ENCODE data around the gene UNK. TPM values are rescaled to one million over a fixed set of nuclear protein-coding genes. Genes with fewer than 3 reads are reported as not detected.

The UNK gene
- total RNA-seq, 2 experiments from 2014 or later, result 33.7 to 36.1 TPM

DNA sequence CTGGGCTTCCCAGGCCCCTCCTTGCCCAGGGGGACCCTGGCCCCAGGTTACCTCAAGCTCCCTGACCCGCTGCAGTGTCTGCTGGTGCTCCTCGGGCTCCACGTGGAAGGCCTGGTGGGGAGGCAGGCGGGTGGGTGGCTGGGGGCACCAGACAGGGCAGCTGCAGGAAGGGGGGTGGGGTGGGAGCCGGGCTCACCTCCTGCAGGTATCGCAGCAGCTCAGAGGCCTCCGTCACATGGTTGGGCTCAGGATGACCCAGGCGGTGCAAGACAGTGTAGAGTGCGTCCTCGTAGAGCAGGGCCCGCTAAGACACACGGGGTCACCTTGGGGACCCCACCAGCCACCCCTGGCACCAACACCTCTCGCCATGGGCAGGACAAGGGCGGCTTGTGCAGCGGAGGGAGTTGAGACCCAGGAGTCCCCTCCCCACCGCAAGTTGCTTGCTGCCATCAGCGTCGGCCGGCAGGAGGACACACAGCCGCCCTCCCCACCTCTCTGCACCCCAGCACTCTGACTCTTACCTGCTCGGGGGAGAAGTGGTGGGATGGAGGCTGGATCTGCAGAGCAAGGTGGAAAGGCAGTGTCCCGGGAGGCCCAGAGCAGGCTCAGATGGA, 58.5 kb downstream of the UNK start:
- intact Hi-C loops (cut with DNase I, micrococcal nuclease), result loop anchor here in 1 of 2 experiments (5.0 kb wide), 1 partner anchor 34 kb away; the partner anchor contains the start of gene TRIM47
- peak; percentile 48 for ATAC-seq (ENCODE audit: poor library complexity)
- H3K4me1 Mint-ChIP-seq (ENCODE audit: low read depth), result peaks cover 17% of the 10 kb centered on the region
- POLR2A ChIA-PET, result interaction anchor here (1.0 to 4.5 kb wide), 14 partner anchors 8 to 90 kb away, joined by 3 to 125 read pairs (median 12); partner anchors contain the start of genes GALK1, TRIM65, UNK and WBP2
- Histone ChIP-seq H3K4me1 (ENCODE audit: insufficient read depth, low read length) (peaks cover 56% of the 10 kb centered on the region), H3K9me3 (ENCODE audit: control insufficient read depth in 1 of 2, insufficient read depth in 1 of 2, low read length in 2 of 2) (no peaks in the 10 kb centered on the region), H3K36me3 (ENCODE audit: insufficient read depth, low read length) (peaks cover 57% of the 10 kb centered on the region), H3K27ac (ENCODE audit: low read depth in 1 of 2, low read length in 2 of 2) (peak overlapping the region; percentile 94 to 95), H3K4me3 (ENCODE audit: low read length) (peak overlapping the region; percentile 81), H3K27me3 (ENCODE audit: control insufficient read depth in 1 of 2, insufficient read depth in 2 of 2, low read length in 2 of 2) (no peaks in the 10 kb centered on the region)
- no peaks in the 10 kb centered on the region for H3K27me3 Mint-ChIP-seq
- peak in 7 of 14 experiments; percentile 24 to 73 (median 52) for DNase-seq
- peaks cover 77% of the 10 kb centered on the region for H3K36me3 Mint-ChIP-seq (ENCODE audit: low read depth)
- TF ChIP-seq, protein P1, sequence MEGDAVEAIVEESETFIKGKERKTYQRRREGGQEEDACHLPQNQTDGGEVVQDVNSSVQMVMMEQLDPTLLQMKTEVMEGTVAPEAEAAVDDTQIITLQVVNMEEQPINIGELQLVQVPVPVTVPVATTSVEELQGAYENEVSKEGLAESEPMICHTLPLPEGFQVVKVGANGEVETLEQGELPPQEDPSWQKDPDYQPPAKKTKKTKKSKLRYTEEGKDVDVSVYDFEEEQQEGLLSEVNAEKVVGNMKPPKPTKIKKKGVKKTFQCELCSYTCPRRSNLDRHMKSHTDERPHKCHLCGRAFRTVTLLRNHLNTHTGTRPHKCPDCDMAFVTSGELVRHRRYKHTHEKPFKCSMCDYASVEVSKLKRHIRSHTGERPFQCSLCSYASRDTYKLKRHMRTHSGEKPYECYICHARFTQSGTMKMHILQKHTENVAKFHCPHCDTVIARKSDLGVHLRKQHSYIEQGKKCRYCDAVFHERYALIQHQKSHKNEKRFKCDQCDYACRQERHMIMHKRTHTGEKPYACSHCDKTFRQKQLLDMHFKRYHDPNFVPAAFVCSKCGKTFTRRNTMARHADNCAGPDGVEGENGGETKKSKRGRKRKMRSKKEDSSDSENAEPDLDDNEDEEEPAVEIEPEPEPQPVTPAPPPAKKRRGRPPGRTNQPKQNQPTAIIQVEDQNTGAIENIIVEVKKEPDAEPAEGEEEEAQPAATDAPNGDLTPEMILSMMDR (IDR thresholded peaks at IDR 0.05), result peak; percentile 43
- no peaks in the 10 kb centered on the region for H3K9me3 Mint-ChIP-seq
- H3K27ac Mint-ChIP-seq, result peak overlapping the region; percentile 92
- CTCF ChIA-PET, result interaction anchor here (0.7 to 2.1 kb wide), 4 partner anchors 13 to 53 kb away, joined by 3 to 8 read pairs (median 4); partner anchors contain the start of genes TRIM65 and WBP2
- H3K4me3 Mint-ChIP-seq, result peak overlapping the region; percentile 96

DNA sequence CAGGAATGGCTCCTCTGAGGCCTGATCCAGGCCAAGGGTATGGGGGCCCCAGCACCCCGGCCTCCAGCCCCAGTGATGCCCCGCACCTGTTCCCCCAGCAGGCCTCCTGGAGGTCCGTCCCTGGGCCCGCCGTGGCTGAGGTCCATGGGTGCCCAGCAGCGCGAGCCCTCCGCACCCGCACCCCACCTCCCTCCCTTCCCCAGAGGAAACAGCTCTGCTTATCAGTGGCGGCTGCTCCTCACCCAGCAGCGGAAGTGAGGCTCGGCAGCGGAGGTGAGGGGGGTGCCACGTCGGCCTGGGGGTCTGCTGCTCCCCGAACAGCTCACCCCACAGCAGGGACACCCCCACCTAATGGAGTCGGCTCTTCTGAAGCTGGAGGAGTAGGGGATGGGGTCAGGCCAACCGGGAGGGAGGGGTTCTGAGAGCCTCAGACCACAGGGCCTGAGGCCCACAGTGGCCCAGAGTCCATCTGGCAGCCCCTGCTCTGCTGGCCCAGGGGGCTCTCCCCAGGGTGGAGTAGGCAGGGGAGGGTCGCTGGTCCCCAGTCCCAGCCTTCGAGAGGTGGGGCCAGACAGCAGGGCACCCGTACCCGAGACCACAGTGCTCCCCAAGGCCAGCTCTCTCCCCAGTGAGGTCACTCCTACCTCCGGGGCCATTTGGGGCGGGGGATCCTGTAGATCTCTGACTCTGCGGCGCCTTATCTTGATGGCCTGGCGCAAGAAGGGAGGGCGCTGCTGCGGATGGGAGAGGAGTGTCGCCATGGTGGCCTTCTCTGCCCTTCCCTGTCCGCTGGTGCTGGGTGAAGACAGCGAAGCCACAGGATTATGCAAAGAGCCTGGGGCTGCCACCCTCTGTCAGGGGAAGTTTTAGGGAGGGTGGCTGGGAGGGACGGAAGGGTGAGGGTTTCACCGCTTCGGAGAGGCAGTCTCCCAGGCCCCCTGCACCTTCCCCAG, 59.2 kb downstream of the UNK start, which contains the start of gene UNC13D:
UNC13D (minus strand) TSS at position 828 of the 953 bp plus-strand sequence; CDS start at position 761, 67 bp downstream.
- ATAC-seq (ENCODE audit: poor library complexity) (peak; percentile 77), DNase-seq (peak; percentile 47 to 82 (median 66))
- intact Hi-C loops (cut with DNase I, micrococcal nuclease), result loop anchor here in 1 of 2 experiments (5.0 kb wide), 1 partner anchor 33 kb away; the partner anchor contains the start of gene TRIM47
- peak within 1 kb of the TSS; percentile 94 to 95 for H3K27ac ChIP-seq (ENCODE audit: low read depth in 1 of 2, low read length in 2 of 2)
- H3K4me1 ChIP-seq (ENCODE audit: insufficient read depth, low read length), result peaks cover 64% of the 10 kb centered on the region
- Mint-ChIP-seq H3K9me3 (no peaks in the 10 kb centered on the region), H3K4me3 (peak within 1 kb of the TSS; percentile 96), H3K27ac (peak within 1 kb of the TSS; percentile 92), H3K4me1 (ENCODE audit: low read depth) (peaks cover 25% of the 10 kb centered on the region), H3K27me3 (no peaks in the 10 kb centered on the region), H3K36me3 (ENCODE audit: low read depth) (peaks cover 77% of the 10 kb centered on the region)
- H3K27me3 ChIP-seq (ENCODE audit: control insufficient read depth in 1 of 2, insufficient read depth in 2 of 2, low read length in 2 of 2), result no peaks in the 10 kb centered on the region
- H3K9me3 ChIP-seq (ENCODE audit: control insufficient read depth in 1 of 2, insufficient read depth in 1 of 2, low read length in 2 of 2), result no peaks in the 10 kb centered on the region
- ChIA-PET POLR2A (interaction anchor here (0.7 to 4.5 kb wide), 17 partner anchors 9 to 91 kb away, joined by 3 to 125 read pairs (median 7); partner anchors contain the start of genes GALK1, TRIM65, UNK and WBP2), CTCF (interaction anchor here (0.7 to 2.1 kb wide), 6 partner anchors 12 to 90 kb away, joined by 3 to 8 read pairs (median 4); partner anchors contain the start of genes TRIM65 and WBP2)
- TF ChIP-seq, protein P1 (IDR thresholded peaks at IDR 0.05), result peak; percentile 13
- peak within 1 kb of the TSS; percentile 81 for H3K4me3 ChIP-seq (ENCODE audit: low read length)
- H3K36me3 ChIP-seq (ENCODE audit: insufficient read depth, low read length), result peaks cover 59% of the 10 kb centered on the region

All from CD4-positive, alpha-beta T cell (primary cell).